Peyer's patch (tissue), 4 donors: ENCODE data around the gene GJB2.

Source experiments
- CTCF ChIP-seq, 6 experiments: fragments of 450-650 bp in 4 of 6; fragments of 200-600 bp in 2 of 6; sonication (generic) in 1 of 6; IDR thresholded peaks; one replicate each; pipeline ENCODE4 v1.5.1; 2017 to 2019; ENCODE audit warnings: antibody characterized with exemption in 6 of 6, mild to moderate bottlenecking in 3 of 6, moderate library complexity in 1 of 6
- POLR2A ChIP-seq, 2 donors: fragments of 450-650 bp; IDR thresholded peaks; one replicate each; pipeline ENCODE4 v1.5.1; 2017; ENCODE audit warnings: antibody characterized with exemption in 2 of 2, mild to moderate bottlenecking in 2 of 2, moderate library complexity in 2 of 2

- TF ChIP-seq POLR2A (IDR thresholded peaks at IDR 0.05) (no peak), CTCF (IDR thresholded peaks at IDR 0.05) (no peak)
These were observed 21.8 kb downstream of the GJB2 start for GRCh38 chr13:20170921-20171320.
